Cardiac fibroblast (primary cell): ENCODE measurements around the gene CACNA1D.

Experiments used
- DNase-seq, 2 donors: peaks; one replicate each; pipeline versions ENCODE4 v3.0.0 to v3.0.0-alpha.2; 2010; ENCODE audit warnings: low read depth in 2 of 2
- H3K4me3 ChIP-seq, 2 donors: replicated peaks in 1 of 2; 1 replicate in 1 of 2; 2 replicates in 1 of 2; pipeline ENCODE4 v1.5.1; 2011; ENCODE audit warnings: low read depth in 2 of 2, low read length in 2 of 2, mild to moderate bottlenecking in 2 of 2, moderate library complexity in 1 of 2
- TF ChIP-seq, protein P1 (sequence below): IDR thresholded peaks from one replicate; pipeline ENCODE4 v1.5.1; 2011; ENCODE audit warnings: low read depth, mild to moderate bottlenecking, low read length, inconsistent platforms

Gene CACNA1D

DNA sequence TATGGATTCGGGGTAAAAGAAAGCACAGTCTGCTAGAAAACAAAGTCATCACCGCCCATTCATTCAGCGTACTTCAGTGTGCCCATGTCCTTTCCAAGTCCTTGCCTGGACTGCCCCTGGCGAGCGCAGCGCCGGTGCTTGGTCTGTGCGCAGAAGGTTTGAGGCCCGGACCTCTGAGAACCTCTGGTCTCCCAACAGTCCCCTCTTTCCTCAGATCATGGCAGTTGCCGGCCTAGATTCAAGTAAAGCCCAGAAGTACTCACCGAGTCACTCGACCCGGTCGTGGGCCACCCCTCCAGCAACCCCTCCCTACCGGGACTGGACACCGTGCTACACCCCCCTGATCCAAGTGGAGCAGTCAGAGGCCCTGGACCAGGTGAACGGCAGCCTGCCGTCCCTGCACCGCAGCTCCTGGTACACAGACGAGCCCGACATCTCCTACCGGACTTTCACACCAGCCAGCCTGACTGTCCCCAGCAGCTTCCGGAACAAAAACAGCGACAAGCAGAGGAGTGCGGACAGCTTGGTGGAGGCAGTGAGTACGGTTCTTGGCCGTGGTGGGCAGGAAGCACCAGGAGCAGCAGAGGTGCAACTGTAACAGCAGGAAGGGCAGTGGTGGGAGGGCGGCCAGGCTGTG, 315.5 kb downstream of the CACNA1D start:
- no peak for DNase-seq
- TF ChIP-seq, protein P1, sequence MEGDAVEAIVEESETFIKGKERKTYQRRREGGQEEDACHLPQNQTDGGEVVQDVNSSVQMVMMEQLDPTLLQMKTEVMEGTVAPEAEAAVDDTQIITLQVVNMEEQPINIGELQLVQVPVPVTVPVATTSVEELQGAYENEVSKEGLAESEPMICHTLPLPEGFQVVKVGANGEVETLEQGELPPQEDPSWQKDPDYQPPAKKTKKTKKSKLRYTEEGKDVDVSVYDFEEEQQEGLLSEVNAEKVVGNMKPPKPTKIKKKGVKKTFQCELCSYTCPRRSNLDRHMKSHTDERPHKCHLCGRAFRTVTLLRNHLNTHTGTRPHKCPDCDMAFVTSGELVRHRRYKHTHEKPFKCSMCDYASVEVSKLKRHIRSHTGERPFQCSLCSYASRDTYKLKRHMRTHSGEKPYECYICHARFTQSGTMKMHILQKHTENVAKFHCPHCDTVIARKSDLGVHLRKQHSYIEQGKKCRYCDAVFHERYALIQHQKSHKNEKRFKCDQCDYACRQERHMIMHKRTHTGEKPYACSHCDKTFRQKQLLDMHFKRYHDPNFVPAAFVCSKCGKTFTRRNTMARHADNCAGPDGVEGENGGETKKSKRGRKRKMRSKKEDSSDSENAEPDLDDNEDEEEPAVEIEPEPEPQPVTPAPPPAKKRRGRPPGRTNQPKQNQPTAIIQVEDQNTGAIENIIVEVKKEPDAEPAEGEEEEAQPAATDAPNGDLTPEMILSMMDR, result no peak
- no peak overlapping the region for H3K4me3 ChIP-seq

DNA sequence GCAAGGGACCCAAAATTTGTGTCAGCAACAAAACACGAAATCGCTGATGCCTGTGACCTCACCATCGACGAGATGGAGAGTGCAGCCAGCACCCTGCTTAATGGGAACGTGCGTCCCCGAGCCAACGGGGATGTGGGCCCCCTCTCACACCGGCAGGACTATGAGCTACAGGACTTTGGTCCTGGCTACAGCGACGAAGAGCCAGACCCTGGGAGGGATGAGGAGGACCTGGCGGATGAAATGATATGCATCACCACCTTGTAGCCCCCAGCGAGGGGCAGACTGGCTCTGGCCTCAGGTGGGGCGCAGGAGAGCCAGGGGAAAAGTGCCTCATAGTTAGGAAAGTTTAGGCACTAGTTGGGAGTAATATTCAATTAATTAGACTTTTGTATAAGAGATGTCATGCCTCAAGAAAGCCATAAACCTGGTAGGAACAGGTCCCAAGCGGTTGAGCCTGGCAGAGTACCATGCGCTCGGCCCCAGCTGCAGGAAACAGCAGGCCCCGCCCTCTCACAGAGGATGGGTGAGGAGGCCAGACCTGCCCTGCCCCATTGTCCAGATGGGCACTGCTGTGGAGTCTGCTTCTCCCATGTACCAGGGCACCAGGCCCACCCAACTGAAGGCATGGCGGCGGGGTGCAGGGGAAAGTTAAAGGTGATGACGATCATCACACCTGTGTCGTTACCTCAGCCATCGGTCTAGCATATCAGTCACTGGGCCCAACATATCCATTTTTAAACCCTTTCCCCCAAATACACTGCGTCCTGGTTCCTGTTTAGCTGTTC, 316.9 kb downstream of the CACNA1D start:
- TF ChIP-seq, protein P1, result no peak
- DNase-seq, result no peak
- H3K4me3 ChIP-seq, result no peak overlapping the region

DNA sequence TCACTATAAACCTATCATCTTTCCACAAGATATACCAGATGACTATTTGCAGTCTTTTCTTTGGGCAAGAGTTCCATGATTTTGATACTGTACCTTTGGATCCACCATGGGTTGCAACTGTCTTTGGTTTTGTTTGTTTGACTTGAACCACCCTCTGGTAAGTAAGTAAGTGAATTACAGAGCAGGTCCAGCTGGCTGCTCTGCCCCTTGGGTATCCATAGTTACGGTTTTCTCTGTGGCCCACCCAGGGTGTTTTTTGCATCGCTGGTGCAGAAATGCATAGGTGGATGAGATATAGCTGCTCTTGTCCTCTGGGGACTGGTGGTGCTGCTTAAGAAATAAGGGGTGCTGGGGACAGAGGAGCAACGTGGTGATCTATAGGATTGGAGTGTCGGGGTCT, 318.0 kb downstream of the CACNA1D start:
- no peak overlapping the region for H3K4me3 ChIP-seq
- TF ChIP-seq, protein P1, result no peak

DNA sequence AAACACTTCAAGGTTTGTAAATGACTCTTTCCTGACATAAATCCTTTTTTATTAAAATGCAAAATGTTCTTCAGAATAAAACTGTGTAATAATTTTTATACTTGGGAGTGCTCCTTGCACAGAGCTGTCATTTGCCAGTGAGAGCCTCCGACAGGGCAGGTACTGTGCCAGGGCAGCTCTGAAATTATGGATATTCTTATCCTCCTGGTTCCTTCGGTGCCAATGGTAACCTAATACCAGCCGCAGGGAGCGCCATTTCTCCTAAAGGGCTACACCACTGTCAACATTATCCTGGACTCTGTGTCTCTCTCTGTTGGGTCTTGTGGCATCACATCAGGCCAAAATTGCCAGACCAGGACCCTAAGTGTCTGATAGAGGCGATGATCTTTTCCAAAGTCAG, 318.8 kb downstream of the CACNA1D start:
- no peak for DNase-seq
- TF ChIP-seq, protein P1, result no peak
- no peak overlapping the region for H3K4me3 ChIP-seq

More for the DNA sequence above, 318.0 kb downstream of the CACNA1D start:
- no peak for DNase-seq

DNA sequence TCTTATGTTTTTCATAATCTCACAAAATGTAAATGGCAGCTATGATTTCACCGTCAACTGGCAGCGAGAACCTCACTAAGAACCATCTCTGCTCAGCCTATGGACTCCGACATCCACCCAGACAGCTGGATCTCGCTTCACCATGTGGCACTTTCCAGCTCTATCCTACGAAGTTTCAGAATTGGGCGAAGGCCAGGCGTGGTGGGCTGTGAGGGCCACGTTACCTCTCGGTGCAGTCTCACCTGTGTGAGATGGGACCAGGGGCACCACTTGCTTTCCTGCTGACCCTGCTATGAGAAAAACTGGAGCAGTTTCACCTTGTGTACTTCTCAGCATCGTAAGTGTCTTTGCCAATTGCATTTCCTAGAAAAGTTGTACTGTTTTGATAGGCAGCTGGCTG, 319.5 kb downstream of the CACNA1D start:
- no peak overlapping the region for H3K4me3 ChIP-seq
- no peak for DNase-seq
- TF ChIP-seq, protein P1, result no peak

DNA sequence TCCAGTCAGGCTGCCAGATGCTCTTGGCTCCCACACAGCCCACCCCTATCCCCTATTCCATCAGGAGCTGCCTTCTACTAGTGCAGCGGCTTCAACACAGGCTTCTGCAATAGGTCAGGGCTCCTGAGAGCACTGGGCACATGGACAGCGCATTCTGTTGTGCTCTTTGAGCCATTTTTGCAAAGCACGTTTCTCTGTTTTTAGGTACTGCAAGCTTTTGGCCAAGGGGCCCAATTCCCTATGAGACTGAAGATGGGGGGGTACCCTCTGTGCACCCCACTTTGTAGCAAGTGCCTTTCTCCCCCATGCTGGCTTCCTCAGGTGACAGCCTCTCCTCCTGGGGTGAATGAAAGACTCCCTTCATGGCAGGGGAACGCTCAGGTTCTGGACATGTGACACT, 320.7 kb downstream of the CACNA1D start:
- TF ChIP-seq, protein P1, result no peak
- H3K4me3 ChIP-seq, result no peak overlapping the region
- DNase-seq, result no peak
